GM19351 (cell line): ENCODE measurements around the gene RLBP1.

Experiments used
- ATAC-seq: cut with Tn5 transposase; IDR thresholded peaks from one replicate; pipeline ENCODE4 v1.9.1; 2021; ENCODE audit warnings: mild to moderate bottlenecking, moderate library complexity; ENCODE audit not compliant: unreplicated experiment

Gene RLBP1

DNA sequence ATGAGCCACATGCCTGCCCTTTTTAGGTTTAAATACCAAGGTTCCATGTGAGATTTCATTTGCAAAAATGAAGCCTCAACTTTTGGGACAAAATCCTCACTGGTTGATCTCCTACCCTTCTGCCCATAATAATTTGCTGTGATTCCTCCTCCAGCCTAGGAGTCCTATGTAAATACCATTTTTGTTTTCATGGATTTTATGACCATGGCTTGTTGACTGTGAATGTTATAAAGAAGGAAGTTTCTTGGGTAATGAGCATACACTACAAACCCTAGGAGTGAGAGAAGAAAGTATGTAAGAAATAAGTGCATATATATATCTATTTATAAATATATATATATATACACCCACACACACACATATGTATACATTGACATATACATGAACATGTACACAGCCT lies 13.1 kb downstream of the RLBP1 start:
- ATAC-seq: no peak

- ATAC-seq: peak; percentile 87
These were observed 14.5 kb downstream of the RLBP1 start for GRCh38 chr15:89206908-89207331.

GRCh38 chr15:89205991-89206585 lies 15.3 kb downstream of the RLBP1 start:
- no peak for ATAC-seq

- ATAC-seq: peak; percentile 47
These were observed 17.6 kb downstream of the RLBP1 start for GRCh38 chr15:89203705-89204273.

DNA sequence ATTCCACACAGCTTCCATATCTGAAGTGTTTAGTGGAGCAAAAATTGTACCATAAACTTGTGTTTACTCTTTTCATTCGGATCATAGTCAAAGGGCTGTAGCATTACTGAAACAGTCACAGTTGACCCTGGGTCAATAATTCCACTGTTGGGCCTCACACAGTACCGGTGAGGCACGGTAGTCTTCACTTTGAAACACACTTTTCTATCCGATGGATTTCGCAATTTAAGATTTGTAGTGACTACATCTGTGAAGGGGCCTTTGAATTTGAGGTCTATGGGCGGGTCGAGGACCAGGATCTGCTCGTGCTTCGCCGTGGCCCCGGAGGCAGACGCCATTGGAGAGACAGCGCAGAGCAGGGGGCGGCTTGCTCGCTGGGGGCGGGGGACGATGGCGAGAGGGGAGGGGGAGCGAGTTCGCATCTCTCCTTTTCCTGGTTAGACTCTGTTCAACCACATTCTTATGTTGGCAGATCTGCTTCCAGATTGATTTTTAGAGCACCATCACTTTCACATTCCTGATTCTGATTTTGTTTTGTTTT lies 19.8 kb downstream of the RLBP1 start:
- no peak for ATAC-seq

- ATAC-seq: no peak
These were observed 21.2 kb downstream of the RLBP1 start for GRCh38 chr15:89200182-89200581.

GRCh38 chr15:89199746-89200145 lies 21.6 kb downstream of the RLBP1 start:
- no peak for ATAC-seq

- ATAC-seq: no peak
These were observed 22.4 kb downstream of the RLBP1 start for GRCh38 chr15:89198934-89199333.

DNA sequence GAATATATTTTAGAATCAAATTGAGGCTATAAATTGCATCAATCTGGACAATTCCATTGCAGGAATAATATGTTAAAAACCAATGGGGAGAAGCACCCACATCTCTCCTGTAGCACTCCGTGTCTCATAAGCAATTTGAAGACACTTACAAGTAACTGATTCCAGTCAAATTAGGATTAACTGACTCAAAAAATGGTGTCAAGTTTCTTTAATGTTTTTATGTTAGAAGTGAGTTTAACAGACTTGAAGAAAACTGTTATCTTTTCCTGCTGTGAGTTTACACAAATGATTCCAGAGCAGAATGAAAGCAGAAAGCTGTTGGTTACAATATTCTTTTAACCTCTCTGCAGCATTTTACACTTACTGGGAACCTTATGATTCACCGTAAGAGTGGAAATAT lies 23.2 kb downstream of the RLBP1 start:
- ATAC-seq: no peak

- no peak for ATAC-seq
These were observed 23.8 kb downstream of the RLBP1 start for GRCh38 chr15:89197503-89197971.

GRCh38 chr15:89196994-89197393 lies 24.4 kb downstream of the RLBP1 start:
- no peak for ATAC-seq

GRCh38 chr15:89196241-89196640 lies 25.1 kb downstream of the RLBP1 start:
- no peak for ATAC-seq

GRCh38 chr15:89195836-89196235 lies 25.5 kb downstream of the RLBP1 start:
- ATAC-seq: no peak

GRCh38 chr15:89194608-89195007 lies 26.8 kb downstream of the RLBP1 start:
- no peak for ATAC-seq

GRCh38 chr15:89192766-89193165 lies 28.6 kb downstream of the RLBP1 start:
- no peak for ATAC-seq

DNA sequence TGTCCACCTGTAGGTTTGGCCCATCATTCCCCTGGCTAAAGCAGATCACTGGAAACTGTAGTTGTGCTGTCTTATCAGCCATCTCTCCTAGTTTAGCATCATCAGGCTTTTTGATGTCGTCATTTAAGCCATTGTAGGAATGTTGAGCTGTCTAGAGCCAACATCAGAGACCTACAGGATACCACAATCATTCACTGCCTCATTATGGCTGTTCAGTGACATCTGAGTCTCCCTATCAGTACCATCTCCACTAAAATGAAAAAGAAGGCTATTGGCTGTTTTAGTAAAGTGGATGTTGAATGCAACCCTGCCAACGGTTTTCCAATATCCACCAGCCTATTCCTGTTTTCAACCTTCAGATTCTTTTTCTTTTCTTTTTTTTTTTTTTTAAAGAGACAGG lies 29.2 kb downstream of the RLBP1 start:
- ATAC-seq: no peak

GRCh38 chr15:89187986-89188514 lies 33.3 kb downstream of the RLBP1 start:
- ATAC-seq: no peak

DNA sequence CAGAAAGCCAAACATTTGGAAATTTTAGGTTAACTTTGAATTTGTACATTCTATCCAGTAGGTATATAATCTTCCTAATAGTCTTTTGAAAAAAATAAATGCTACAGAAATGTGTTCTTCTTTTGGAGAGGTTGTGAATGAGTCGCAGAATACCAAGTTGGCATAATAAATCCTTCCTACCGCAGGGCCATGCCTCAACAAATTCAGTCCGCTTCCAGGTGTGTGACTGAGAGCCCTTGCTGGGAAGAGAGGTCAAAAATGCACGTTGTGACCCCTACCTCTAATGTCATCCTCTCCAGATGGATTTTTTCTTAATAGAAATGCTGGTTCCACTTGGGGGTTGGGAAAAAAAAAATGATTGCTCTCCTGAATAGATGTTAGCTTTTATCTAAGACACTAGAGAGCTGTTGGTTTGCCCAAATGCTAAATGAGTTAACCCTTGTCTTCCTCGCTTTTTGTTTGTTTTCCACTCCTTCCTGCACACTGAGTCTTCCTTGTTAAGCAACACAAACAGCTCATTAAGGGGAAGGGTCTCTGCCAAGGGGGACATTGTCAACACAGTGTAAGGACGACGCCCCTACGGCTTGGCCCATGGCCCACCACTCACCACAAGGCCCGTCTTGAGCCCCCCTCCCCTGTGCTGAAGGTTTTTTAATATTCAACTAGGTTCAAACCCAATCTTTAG lies 33.9 kb downstream of the RLBP1 start:
- no peak for ATAC-seq

DNA sequence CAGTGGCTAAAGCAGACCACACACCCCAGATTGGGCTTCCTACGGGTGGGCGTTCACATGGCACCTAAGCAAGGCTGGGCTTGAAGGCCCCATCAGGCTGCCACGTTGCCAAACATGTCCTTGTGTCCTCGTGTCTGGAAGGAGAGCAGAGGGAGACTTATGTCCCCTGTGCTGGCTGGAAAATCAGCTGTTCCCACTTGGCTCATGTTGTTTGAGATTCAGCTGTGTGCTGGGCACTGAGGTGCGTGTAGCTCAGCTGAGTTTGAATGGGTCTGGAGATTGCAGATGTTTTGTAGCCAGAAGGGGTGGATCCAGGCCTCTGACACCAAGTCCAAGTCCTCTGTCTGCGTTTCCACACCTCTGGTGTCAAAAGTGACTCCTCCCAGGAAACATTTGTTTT lies 34.6 kb downstream of the RLBP1 start:
- ATAC-seq: no peak

DNA sequence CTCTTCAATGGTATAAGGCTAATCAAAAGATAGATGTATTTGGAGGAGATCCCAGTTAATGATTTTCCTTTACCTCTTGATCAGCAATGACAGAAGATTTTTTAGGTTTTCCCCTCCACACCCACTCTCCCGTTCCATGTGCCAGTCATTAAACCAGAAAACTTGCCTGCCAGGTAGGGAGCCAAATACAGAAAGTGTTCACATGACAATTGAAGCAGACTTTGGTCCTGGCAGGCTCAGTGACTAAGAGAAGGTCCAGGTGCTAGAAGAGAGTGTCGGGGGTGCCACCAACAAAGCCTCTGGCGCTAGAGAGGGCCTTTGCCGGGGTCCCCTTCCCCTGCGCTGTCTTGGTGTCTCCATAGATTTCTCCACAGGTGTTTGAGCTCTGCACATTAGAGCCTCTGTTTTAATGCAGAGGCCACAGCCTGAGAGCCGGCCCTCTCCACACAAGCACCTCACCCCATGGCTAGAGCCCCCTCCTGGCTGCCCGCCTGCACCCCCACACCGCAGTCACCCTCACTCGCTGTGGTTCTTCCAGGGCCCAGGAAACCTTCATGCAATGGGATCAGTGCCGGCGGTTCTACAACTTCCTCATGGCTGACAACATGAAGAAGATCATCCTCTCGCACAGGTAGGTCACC lies 36.4 kb downstream of the RLBP1 start:
- ATAC-seq: no peak

- no peak for ATAC-seq
These were observed 37.0 kb downstream of the RLBP1 start for GRCh38 chr15:89184357-89184756.
